GM18505 (cell line): Measurements from ENCODE around the gene THAP5.

Source experiments
- ATAC-seq: cut with Tn5 transposase; IDR thresholded peaks from one replicate; pipeline ENCODE4 v1.9.1; 2021; ENCODE audit not compliant: unreplicated experiment
- POLR2A ChIP-seq: IDR thresholded peaks from 4 replicates; pipeline ENCODE4 v1.6.1; 2011; ENCODE audit warnings: borderline replicate concordance; ENCODE audit not compliant: insufficient read depth, insufficient read length; ENCODE audit errors: extremely low read depth

The THAP5 gene

GRCh38 chr7:108569381-108570145, at the start of gene THAP5, which contains the start of gene DNAJB9:
TSS of gene THAP5 (minus strand) at chr7:108569706. CDS start at chr7:108569569, 137 bp downstream.
TSS of gene DNAJB9 (plus strand) at chr7:108569874. CDS start at chr7:108571727, 1,853 bp downstream.
- ATAC-seq = peak; percentile 94
- peak; percentile 91 for TF ChIP-seq POLR2A

DNA sequence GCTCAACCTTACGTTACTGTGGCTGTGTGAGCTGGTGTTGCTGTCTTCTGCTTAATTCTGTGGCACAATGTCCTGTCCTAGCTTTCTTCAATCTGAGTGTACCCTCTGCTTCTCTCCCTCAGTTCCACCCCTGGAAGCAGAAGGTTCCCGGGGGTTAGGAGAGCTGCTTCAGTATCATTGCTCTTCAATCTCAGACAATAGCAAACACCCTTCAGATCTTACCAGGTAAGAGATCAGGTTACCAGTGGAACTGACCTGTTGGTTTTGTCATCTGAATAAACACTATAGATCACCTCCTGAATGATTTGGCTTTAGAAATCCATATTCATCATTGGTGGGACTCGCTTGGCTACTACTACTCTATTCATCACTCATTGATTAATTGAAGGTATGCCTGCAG, 48.5 kb upstream of the THAP5 start:
- TF ChIP-seq POLR2A = no peak
- no peak for ATAC-seq

GRCh38 chr7:108614896-108615295, 45.4 kb upstream of the THAP5 start:
- no peak for ATAC-seq
- TF ChIP-seq POLR2A = no peak

DNA sequence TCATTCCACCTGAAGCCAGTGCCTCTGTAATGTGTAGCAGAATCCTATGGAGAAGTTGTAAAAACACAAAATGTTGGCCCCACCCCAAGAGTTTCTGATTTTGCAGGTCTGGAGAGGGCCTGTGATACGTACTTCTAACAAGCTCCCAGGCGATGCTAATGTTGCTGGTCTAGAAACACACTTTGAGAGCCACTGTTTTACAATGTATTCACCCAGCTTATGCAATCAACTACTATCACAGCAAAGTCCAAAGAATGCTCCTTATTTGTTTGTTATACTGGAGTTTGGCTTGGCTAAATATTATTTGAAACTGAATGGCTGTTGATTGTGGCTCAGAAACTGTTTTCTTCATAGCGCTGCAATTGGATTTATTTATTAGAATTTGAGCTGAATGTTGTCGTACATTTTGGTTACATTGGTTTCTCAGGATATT, 44.5 kb upstream of the THAP5 start:
- no peak for ATAC-seq
- TF ChIP-seq POLR2A = no peak

- no peak for ATAC-seq
- no peak for TF ChIP-seq POLR2A
Observed at GRCh38 chr7:108613147-108613948, 43.8 kb upstream of the THAP5 start.

GRCh38 chr7:108611268-108611667, 41.8 kb upstream of the THAP5 start:
- ATAC-seq = no peak
- no peak for TF ChIP-seq POLR2A

DNA sequence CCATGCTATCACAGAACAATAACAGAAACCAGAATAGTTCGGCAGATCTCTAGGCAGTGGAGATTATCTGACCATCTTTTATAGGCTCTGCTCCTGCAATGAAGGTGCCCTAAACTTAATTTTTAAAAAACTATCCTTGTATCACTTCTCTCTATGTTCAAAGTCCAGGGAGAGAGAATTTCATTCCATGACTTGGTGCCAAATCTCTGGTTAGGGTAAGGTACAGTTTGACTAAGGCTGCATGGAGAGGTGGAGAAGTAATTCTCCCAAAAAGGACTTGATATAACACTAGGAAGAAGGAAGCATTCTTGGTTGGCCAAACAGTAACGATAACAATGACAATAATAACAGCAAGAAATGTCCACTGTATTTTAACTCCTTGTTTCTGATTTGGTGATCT, 40.1 kb upstream of the THAP5 start:
- no peak for ATAC-seq
- no peak for TF ChIP-seq POLR2A

GRCh38 chr7:108605559-108606201, 36.2 kb upstream of the THAP5 start:
- no peak for TF ChIP-seq POLR2A
- ATAC-seq = peak; percentile 51

DNA sequence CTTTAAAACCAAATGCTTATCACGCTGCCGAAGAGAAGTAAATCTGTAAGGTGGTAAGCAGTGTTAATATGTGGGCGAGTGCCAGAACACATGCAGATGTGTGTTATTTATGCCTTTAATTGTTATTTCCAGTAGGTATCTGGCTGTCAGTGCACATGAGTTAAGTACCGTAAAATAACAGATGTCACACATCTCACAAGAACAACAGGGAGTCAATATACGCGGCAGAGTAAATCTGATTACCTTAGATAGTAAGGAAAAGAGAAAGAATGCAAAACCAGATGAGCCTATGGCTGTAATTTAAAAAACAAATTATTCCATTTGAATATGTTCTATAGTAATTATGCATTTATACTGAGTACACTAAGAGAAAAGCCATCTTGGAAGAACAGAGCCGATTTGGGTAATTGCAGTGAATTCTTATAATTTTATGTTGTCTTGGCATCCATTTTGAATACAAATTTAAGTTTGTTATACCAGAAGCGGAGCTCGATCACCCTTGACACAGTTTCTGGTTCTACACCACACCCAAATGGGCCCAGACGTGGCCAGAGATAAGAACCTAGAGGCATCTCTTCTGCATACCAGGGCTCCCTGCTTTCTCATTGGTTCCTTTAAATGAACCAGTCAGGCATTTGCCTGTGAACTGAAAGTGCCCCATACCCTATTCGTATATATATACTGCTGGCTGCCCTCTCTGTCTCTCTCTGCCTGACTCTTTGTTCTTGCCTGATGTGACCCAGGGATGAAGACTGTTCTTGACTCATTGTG, 35.0 kb upstream of the THAP5 start:
- TF ChIP-seq POLR2A = no peak
- ATAC-seq = no peak

DNA sequence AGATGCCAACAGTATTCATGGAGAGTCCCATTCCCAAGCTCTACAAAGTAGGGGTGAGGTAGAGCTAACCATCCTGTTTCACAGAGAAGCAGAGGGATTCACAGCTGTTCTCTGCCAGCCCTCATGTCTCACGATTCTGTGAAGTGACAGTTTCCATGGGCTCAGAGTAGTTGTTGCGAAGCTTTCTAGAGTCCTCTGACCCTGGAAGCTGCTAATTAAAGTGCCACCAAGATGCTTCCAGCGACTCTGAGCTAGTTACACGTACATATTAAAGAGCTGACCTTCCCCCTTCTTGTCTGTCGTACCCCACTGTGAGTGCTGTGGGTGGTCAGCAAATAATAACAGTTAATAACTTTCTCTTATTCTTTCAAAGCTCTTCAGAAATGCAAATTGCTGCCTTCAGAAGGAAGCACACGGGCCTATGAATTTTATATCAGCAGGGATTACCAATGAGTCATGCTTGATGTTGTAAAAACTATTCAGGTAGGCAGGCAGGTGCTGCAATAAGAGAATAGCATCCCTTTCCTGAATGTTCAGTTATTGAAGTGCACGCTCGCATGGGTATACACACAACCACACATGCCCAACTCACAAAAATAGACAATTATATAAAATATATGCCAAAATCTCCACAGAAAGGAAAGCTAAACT, 34.3 kb upstream of the THAP5 start:
- ATAC-seq = no peak
- TF ChIP-seq POLR2A = no peak

DNA sequence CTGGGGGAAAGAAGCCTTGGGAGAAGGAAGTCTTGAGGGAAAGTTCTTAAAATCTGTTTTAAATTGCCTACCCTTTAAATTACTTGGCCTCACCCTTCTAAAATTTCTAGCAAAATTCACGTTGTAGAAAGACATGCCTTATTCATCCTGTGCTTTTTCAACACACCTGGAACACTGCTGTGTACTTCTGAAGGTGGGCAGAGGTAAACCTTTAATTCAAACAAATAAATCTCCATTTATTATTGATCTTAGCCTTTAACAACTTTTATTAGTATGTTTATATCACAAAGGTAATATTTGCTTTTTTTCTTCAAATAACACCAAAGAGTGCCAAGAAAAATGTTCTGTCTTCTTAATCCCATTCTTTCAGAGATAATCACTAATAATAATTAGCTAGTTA, 30.9 kb upstream of the THAP5 start:
- no peak for TF ChIP-seq POLR2A
- ATAC-seq = no peak

GRCh38 chr7:108598914-108599580, 29.5 kb upstream of the THAP5 start:
- ATAC-seq = no peak
- no peak for TF ChIP-seq POLR2A
